ENCODE measurements around the gene ACSF3. TPM values are rescaled to one million over a fixed set of nuclear protein-coding genes. Genes with fewer than 3 reads are reported as not detected.
A peak's percentile ranks its signal among the peaks of the same experiment; 100 is the strongest.

Gene ACSF3
- total RNA-seq, 1 donor from 2014 or later, result 31.7 TPM

DNA sequence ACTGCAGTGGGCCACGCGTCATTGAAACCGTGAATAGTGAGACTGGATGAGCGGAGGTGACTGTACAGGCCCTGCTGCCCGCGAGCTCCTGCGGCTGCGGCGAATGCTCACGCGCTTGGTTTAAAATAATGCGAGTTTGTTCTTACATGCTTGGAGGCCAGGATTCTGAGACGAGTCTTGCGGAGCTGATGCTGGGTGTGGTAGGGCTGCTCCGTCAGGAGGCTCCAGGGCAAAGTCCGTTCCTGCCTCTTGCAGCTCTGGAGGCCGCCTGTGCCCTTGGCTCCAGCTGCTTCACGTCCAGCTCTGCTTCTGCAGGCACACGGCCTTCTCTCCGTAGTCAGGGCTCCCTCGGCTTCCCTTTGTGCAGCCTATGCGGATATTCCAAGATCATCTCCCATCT, 9.5 kb downstream of the ACSF3 start:
- Histone ChIP-seq H3K27ac (no peak overlapping the region), H3K4me1 (peaks cover 6% of the 10 kb centered on the region), H3K36me3 (peaks cover 90% of the 10 kb centered on the region), H3K9me3 (no peaks in the 10 kb centered on the region), H3K4me3 (no peak overlapping the region), H3K27me3 (ENCODE audit: low read depth) (no peaks in the 10 kb centered on the region)
- intact Hi-C loops (cut with DNase I), result no loop called here
- DNase-seq, result peak; percentile 17
- ATAC-seq, result no peak
- TF ChIP-seq, protein P1, sequence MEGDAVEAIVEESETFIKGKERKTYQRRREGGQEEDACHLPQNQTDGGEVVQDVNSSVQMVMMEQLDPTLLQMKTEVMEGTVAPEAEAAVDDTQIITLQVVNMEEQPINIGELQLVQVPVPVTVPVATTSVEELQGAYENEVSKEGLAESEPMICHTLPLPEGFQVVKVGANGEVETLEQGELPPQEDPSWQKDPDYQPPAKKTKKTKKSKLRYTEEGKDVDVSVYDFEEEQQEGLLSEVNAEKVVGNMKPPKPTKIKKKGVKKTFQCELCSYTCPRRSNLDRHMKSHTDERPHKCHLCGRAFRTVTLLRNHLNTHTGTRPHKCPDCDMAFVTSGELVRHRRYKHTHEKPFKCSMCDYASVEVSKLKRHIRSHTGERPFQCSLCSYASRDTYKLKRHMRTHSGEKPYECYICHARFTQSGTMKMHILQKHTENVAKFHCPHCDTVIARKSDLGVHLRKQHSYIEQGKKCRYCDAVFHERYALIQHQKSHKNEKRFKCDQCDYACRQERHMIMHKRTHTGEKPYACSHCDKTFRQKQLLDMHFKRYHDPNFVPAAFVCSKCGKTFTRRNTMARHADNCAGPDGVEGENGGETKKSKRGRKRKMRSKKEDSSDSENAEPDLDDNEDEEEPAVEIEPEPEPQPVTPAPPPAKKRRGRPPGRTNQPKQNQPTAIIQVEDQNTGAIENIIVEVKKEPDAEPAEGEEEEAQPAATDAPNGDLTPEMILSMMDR (IDR thresholded peaks at IDR 0.05), result no peak

- ATAC-seq, result no peak
Observed at GRCh38 chr16:89103781-89104180, 10.1 kb downstream of the ACSF3 start.

DNA sequence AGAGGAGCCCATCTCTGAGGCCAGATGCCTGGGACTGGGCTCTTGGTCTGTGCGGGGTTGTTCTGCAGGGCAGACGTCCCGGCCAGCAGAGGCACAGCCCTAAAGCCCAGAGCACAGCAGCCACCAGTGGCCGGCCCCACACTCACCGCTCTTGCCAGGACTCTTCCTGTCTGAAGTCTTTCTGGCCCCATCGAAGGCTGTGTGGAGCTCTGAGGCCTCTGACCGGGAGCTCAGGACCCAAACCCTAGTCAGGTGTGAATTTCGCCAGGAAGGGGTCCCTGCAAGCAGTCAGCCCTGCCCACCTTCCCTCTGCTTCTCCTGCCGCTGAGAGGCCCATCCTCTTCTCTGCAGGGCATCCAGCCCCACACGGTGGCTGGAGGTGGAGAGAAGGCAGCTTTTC, 10.7 kb downstream of the ACSF3 start:
- H3K36me3 ChIP-seq, result peaks cover 89% of the 10 kb centered on the region
- no peak overlapping the region for H3K27ac ChIP-seq
- DNase-seq (peak; percentile 37), ATAC-seq (no peak)
- no peak overlapping the region for H3K4me3 ChIP-seq
- no peaks in the 10 kb centered on the region for H3K9me3 ChIP-seq
- TF ChIP-seq, protein P1 (IDR thresholded peaks at IDR 0.05), result no peak
- no peaks in the 10 kb centered on the region for H3K4me1 ChIP-seq
- intact Hi-C loops (cut with DNase I), result no loop called here
- no peaks in the 10 kb centered on the region for H3K27me3 ChIP-seq (ENCODE audit: low read depth)

More at GRCh38 chr16:89103781-89104180, 10.1 kb downstream of the ACSF3 start:
- Histone ChIP-seq H3K9me3 (no peaks in the 10 kb centered on the region), H3K4me1 (no peaks in the 10 kb centered on the region), H3K36me3 (peaks cover 93% of the 10 kb centered on the region), H3K27me3 (ENCODE audit: low read depth) (no peaks in the 10 kb centered on the region), H3K4me3 (no peak overlapping the region), H3K27ac (no peak overlapping the region)
- intact Hi-C loops (cut with DNase I), result no loop called here
- TF ChIP-seq, protein P1 (IDR thresholded peaks at IDR 0.05), result no peak
- peak; percentile 34 for DNase-seq

DNA sequence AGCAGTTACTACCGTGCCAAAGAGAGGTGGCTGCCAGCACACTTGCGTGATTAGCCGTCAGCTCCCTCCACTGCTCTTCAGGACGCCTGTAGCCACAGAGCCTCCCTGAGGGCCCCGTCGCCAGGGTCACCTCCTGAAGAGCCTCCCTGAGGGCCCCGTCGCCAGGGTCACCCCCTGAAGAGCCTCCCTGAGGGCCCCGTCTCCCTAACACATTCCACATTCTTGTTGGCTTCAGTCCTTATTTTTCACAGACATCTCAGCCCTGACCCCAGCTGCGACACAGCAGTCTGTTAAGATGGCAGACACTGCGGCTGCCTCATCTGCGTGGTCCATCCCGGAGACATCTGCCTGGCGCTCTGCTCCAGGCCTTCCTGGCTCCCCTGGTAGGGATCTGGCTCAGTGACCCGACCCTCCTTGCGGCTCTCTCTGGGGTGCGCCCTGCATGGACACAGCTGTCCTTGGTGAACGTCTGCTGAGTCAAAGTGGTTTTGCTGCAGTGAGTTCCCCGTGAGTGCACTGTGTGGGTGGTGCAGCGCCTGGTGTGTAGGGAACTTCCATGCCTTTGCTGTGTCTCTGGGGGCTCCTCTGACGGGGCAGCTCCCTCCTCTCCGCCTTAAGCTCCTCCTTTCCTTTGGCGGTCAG, 11.4 kb downstream of the ACSF3 start:
- peak in 1 of 2 donors; percentile 65 for ATAC-seq
- Histone ChIP-seq H3K36me3 (peaks cover 81% of the 10 kb centered on the region), H3K27ac (no peak overlapping the region)

GRCh38 chr16:89105599-89106151, 12.0 kb downstream of the ACSF3 start:
- H3K4me1 ChIP-seq, result no peaks in the 10 kb centered on the region
- no peak overlapping the region for H3K4me3 ChIP-seq
- TF ChIP-seq, protein P1 (IDR thresholded peaks at IDR 0.05), result no peak
- H3K36me3 ChIP-seq, result peaks cover 79% of the 10 kb centered on the region
- no peak overlapping the region for H3K27ac ChIP-seq
- ATAC-seq, result no peak
- intact Hi-C loops (cut with DNase I), result no loop called here
- H3K27me3 ChIP-seq (ENCODE audit: low read depth), result no peaks in the 10 kb centered on the region
- no peak for DNase-seq
- no peaks in the 10 kb centered on the region for H3K9me3 ChIP-seq

More for the DNA sequence above, 11.4 kb downstream of the ACSF3 start:
- TF ChIP-seq, protein P1 (IDR thresholded peaks at IDR 0.05), result no peak
- no peaks in the 10 kb centered on the region for H3K4me1 ChIP-seq
- no peak overlapping the region for H3K4me3 ChIP-seq
- peak; percentile 50 for DNase-seq
- no peaks in the 10 kb centered on the region for H3K9me3 ChIP-seq
- intact Hi-C loops (cut with DNase I), result no loop called here
- no peaks in the 10 kb centered on the region for H3K27me3 ChIP-seq (ENCODE audit: low read depth)
